HCT116 (cell line): Measurements from ENCODE around the gene DDX1. TPM values are rescaled to one million over a fixed set of nuclear protein-coding genes. Genes with fewer than 3 reads are reported as not detected.

Experiments
- ATAC-seq: fragments of 200-7000 bp; cut with Tn5 transposase; 2 replicates; pipeline ENCODE4 v1.9.1; 2020; ENCODE audit warnings: mild to moderate bottlenecking, moderate library complexity
- BruUV-seq: library from RNA; stranded (reverse); fragments of 400-500 nt; replicated peaks from 2 replicates; lab custom pipeline; 2021; lab: Mats Ljungman, UMichigan
- CTCF ChIA-PET: fragments of 300-600 bp; sonication (Branson Sonifier 250); formaldehyde crosslinking; loops from one replicate; lab custom pipeline; 2021; ENCODE audit warnings: antibody characterized with exemption; lab: Charles Lee
- POLR2A ChIA-PET: fragments of 300-600, 350-600 bp; sonication (Branson Sonifier 250); formaldehyde crosslinking; loops from one replicate; lab custom pipeline; 2021; ENCODE audit warnings: antibody characterized with exemption; lab: Charles Lee
- RAD21 ChIA-PET, 2 experiments: fragments of 300-600 bp; sonication (Branson Sonifier 250); formaldehyde crosslinking; loops; one replicate each; lab custom pipeline; 2023; ENCODE audit warnings: low total read pairs in 2 of 2; ENCODE audit not compliant: uncharacterized antibody in 2 of 2, unreplicated experiment in 2 of 2, low non-redundant PET in 1 of 2; lab: Charles Lee
- DNase-seq: peaks from one replicate; pipeline ENCODE4 v3.0.0-alpha.2; 2010; ENCODE audit warnings: low read depth, low spot score
- H2AFZ ChIP-seq: fragments of 200-600 bp; shearing (Covaris generic), sonication (generic); 2 replicates; pipeline ENCODE4 v1.6.1; 2017; ENCODE audit warnings: low read depth, mixed run types, mixed read lengths, antibody characterized with exemption, low read length; ENCODE audit not compliant: poor library complexity, severe bottlenecking
- H3K27ac ChIP-seq: 2 replicates; pipeline ENCODE4 v1.5.1; 2012; ENCODE audit warnings: low read depth, low read length
- H3K27me3 ChIP-seq: fragments of 200-600 bp; sonication (generic); 2 replicates; pipeline ENCODE4 v1.6.1; 2016; ENCODE audit warnings: mixed run types, low read length, mixed read lengths; ENCODE audit not compliant: insufficient read depth
- H3K36me3 ChIP-seq, 2 experiments: fragments of 200-500 bp in 1 of 2; fragments of 200-600 bp in 1 of 2; sonication (Bioruptor generic) in 1 of 2; sonication (generic) in 1 of 2; 2 replicates each; pipeline versions ENCODE4 v1.5.1 to v1.6.1; 2014 to 2016; ENCODE audit warnings: low read length in 2 of 2, inconsistent platforms in 1 of 2, mixed read lengths in 1 of 2, mixed run types in 1 of 2; ENCODE audit not compliant: insufficient read depth in 2 of 2, control insufficient read depth in 1 of 2
- H3K4me1 ChIP-seq, 2 experiments: fragments of 200-600 bp in 1 of 2; sonication (generic) in 1 of 2; 2 replicates each; pipeline versions ENCODE4 v1.5.1 to v1.6.1; 2012 to 2017; ENCODE audit warnings: low read length in 2 of 2, inconsistent platforms in 1 of 2, mild to moderate bottlenecking in 1 of 2, mixed read lengths in 1 of 2, mixed run types in 1 of 2, moderate library complexity in 1 of 2; ENCODE audit not compliant: insufficient read depth in 2 of 2, control insufficient read depth in 1 of 2
- H3K4me2 ChIP-seq: fragments of 200-600 bp; sonication (generic); 2 replicates; pipeline ENCODE4 v1.6.1; 2017; ENCODE audit warnings: mixed run types, low read length, mixed read lengths
- H3K4me3 ChIP-seq, 2 experiments: fragments of 200-600 bp in 1 of 2; sonication (generic) in 1 of 2; replicated peaks in 1 of 2; 2 replicates each; pipeline ENCODE4 v1.5.1; 2011 to 2016; ENCODE audit warnings: low read length in 2 of 2, control low read depth in 1 of 2, low read depth in 1 of 2, mild to moderate bottlenecking in 1 of 2, mixed read lengths in 1 of 2, mixed run types in 1 of 2
- H3K79me2 ChIP-seq: fragments of 200-600 bp; sonication (generic); 2 replicates; pipeline ENCODE4 v1.6.1; 2017; ENCODE audit warnings: mild to moderate bottlenecking, mixed run types, low read length, moderate library complexity, mixed read lengths; ENCODE audit not compliant: insufficient read depth
- H3K9ac ChIP-seq: fragments of 200-600 bp; sonication (generic); 2 replicates; pipeline ENCODE4 v1.6.1; 2016; ENCODE audit warnings: low read length, mixed read lengths
- H3K9me2 ChIP-seq: fragments of 200-600 bp; sonication (generic), shearing (Covaris generic); 2 replicates; pipeline ENCODE4 v1.6.1; 2017; ENCODE audit warnings: mixed run types, mild to moderate bottlenecking, moderate library complexity; ENCODE audit not compliant: insufficient read depth
- H3K9me3 ChIP-seq, 2 experiments: fragments of 200-500 bp in 1 of 2; fragments of 200-600 bp in 1 of 2; sonication (Bioruptor generic) in 1 of 2; sonication (generic) in 1 of 2; 2 replicates each; pipeline ENCODE4 v1.6.1; 2014 to 2017; ENCODE audit warnings: low read length in 2 of 2, mixed read lengths in 2 of 2, inconsistent platforms in 1 of 2, low read depth in 1 of 2, mild to moderate bottlenecking in 1 of 2, mixed run types in 1 of 2, moderate library complexity in 1 of 2; ENCODE audit not compliant: control insufficient read depth in 1 of 2, insufficient read depth in 1 of 2
- H4K20me1 ChIP-seq: fragments of 200-600 bp; sonication (generic), shearing (Covaris generic); 2 replicates; pipeline ENCODE4 v1.6.1; 2017; ENCODE audit warnings: mixed run types, mild to moderate bottlenecking, moderate library complexity; ENCODE audit not compliant: insufficient read depth
- ATF3 ChIP-seq: IDR thresholded peaks from 2 replicates; pipeline ENCODE4 v1.6.1; 2012
- CBX3 ChIP-seq: IDR thresholded peaks from 2 replicates; pipeline ENCODE4 v1.6.1; 2012; ENCODE audit warnings: low read depth
- CEBPB ChIP-seq: IDR thresholded peaks from 2 replicates; pipeline ENCODE4 v1.6.1; 2012; ENCODE audit warnings: low read depth
- ELF1 ChIP-seq: IDR thresholded peaks from 2 replicates; pipeline ENCODE4 v1.6.1; 2012; ENCODE audit warnings: low read depth, borderline replicate concordance
- EZH2phosphoT487 ChIP-seq: fragments of 200-600 bp; IDR thresholded peaks from 2 replicates; pipeline ENCODE4 v1.6.1; 2018; ENCODE audit warnings: antibody characterized with exemption, borderline replicate concordance
- POLR2A ChIP-seq: IDR thresholded peaks from 2 replicates; pipeline ENCODE4 v1.7.0; 2011; ENCODE audit warnings: borderline replicate concordance; ENCODE audit not compliant: insufficient read depth, insufficient read length; ENCODE audit errors: extremely low read depth
- POLR2AphosphoS5 ChIP-seq: IDR thresholded peaks from 2 replicates; pipeline ENCODE4 v1.6.1; 2011; ENCODE audit warnings: mild to moderate bottlenecking, low read depth, low read length, moderate library complexity
- RAD21 ChIP-seq: IDR thresholded peaks from 2 replicates; pipeline ENCODE4 v1.6.1; 2012; ENCODE audit warnings: low read depth, mild to moderate bottlenecking
- REST ChIP-seq: IDR thresholded peaks from 2 replicates; pipeline ENCODE4 v1.6.1; 2012; ENCODE audit warnings: low read depth
- SP1 ChIP-seq: IDR thresholded peaks from 2 replicates; pipeline ENCODE4 v1.6.1; 2012; ENCODE audit warnings: low read depth
- TCF7L2 ChIP-seq: IDR thresholded peaks from 2 replicates; pipeline ENCODE4 v1.7.0; 2011; ENCODE audit warnings: borderline replicate concordance, inconsistent platforms; ENCODE audit not compliant: insufficient read depth, insufficient read length; ENCODE audit errors: extremely low read depth
- YY1 ChIP-seq: IDR thresholded peaks from 2 replicates; pipeline ENCODE4 v1.6.1; 2011; ENCODE audit warnings: low read length, low read depth, moderate library complexity, mild to moderate bottlenecking; ENCODE audit not compliant: insufficient replicate concordance; ENCODE audit errors: extremely low read depth
- ZBTB33 ChIP-seq: IDR thresholded peaks from 2 replicates; pipeline ENCODE4 v1.6.1; 2011; ENCODE audit warnings: mild to moderate bottlenecking, low read length, moderate library complexity; ENCODE audit not compliant: insufficient replicate concordance; ENCODE audit errors: extremely low read depth
- ZFX ChIP-seq: fragments of 450-650 bp; IDR thresholded peaks from 2 replicates; pipeline ENCODE4 v1.6.1; 2017
- ZNF274 ChIP-seq: fragments of 200-500 bp; sonication (Bioruptor generic); IDR thresholded peaks from 2 replicates; pipeline ENCODE4 v1.6.1; 2014; ENCODE audit warnings: mild to moderate bottlenecking, low read depth, low read length, inconsistent platforms
- intact Hi-C: fragments of 100-400 bp; cut with micrococcal nuclease; formaldehyde crosslinking; loops from 2 replicates; pipeline ENCODE4 v1.10.0; 2022
- total RNA-seq: library from RNA; stranded (reverse); gene quantifications from one replicate; pipeline ENCODE4 v1.2.1, GENCODE V29; 2021; ENCODE audit not compliant: unreplicated experiment

DDX1 gene
- total RNA-seq, 1 experiment from 2014 or later, result 117 TPM

- Histone ChIP-seq H3K36me3 (no peaks in the 10 kb centered on the region), H4K20me1 (no peaks in the 10 kb centered on the region), H3K27me3 (peaks cover 8% of the 10 kb centered on the region; the same call in 1 of the 2 replicates), H3K27ac (no peak overlapping the region), H3K9me2 (no peaks in the 10 kb centered on the region), H3K4me1 (no peaks in the 10 kb centered on the region), H3K9ac (no peak overlapping the region), H3K4me3 (no peak overlapping the region), H2AFZ (no peak overlapping the region), H3K79me2 (no peaks in the 10 kb centered on the region), H3K9me3 (no peaks in the 10 kb centered on the region), H3K4me2 (no peak overlapping the region)
- ChIA-PET RAD21 (no interaction called here), CTCF (no interaction called here), POLR2A (no interaction called here)
- TF ChIP-seq YY1, result no peak
- TF ChIP-seq EZH2phosphoT487, result no peak
- TF ChIP-seq ZBTB33, result no peak
- TF ChIP-seq CEBPB, result no peak
- no peak for TF ChIP-seq ATF3
- TF ChIP-seq ZNF274, result no peak
- no peak for TF ChIP-seq TCF7L2
- no peak for TF ChIP-seq RAD21
- TF ChIP-seq ELF1, result no peak
- TF ChIP-seq POLR2AphosphoS5, result no peak
- no peak for TF ChIP-seq ZFX
- TF ChIP-seq REST, result no peak
- no peak for TF ChIP-seq POLR2A
- no peak for TF ChIP-seq SP1
- no peak for TF ChIP-seq CBX3
- ATAC-seq (no peak), DNase-seq (no peak)
- intact Hi-C loops, result no loop called here
- no TSS peak for BruUV-seq
Observed at GRCh38 chr2:15654727-15655073, 63.0 kb downstream of the DDX1 start.
